HepG2 (cell line): Measurements from ENCODE around the gene DDX50. TPM values are rescaled to one million over a fixed set of nuclear protein-coding genes. Genes with fewer than 3 reads are reported as not detected.

Source experiments
- ATF4 ChIP-seq, 2 experiments: fragments of 450-650 bp in 1 of 2; sonication (generic) in 1 of 2; formaldehyde crosslinking; IDR thresholded peaks; 2 replicates each; pipeline versions ENCODE4 v1.5.0 to v1.8.0; 2020 to 2022; ENCODE audit warnings: mild to moderate bottlenecking in 1 of 2, missing genetic modification reagents in 1 of 2
- ESRRA ChIP-seq: sonication (generic); formaldehyde crosslinking; IDR thresholded peaks from 2 replicates; pipeline ENCODE4 v1.5.1; 2020; ENCODE audit warnings: mild to moderate bottlenecking, low read depth, missing genetic modification reagents
- FOXA3 ChIP-seq: IDR thresholded peaks from 2 replicates; pipeline ENCODE4 v1.6.1; 2016; ENCODE audit warnings: missing genetic modification reagents, missing compliant biosample characterization
- IRF1 ChIP-seq: sonication (generic); formaldehyde crosslinking; IDR thresholded peaks from 2 replicates; pipeline ENCODE4 v1.4.0; 2020; ENCODE audit warnings: low read depth, mild to moderate bottlenecking, missing genetic modification reagents
- ISL2 ChIP-seq: sonication (generic); formaldehyde crosslinking; IDR thresholded peaks from 2 replicates; pipeline ENCODE4 v1.5.0; 2020; ENCODE audit warnings: missing genetic modification reagents
- KDM1A ChIP-seq: IDR thresholded peaks from 2 replicates; pipeline ENCODE4 v1.6.1; 2016; ENCODE audit warnings: missing compliant biosample characterization
- MAFG ChIP-seq: sonication (generic); formaldehyde crosslinking; IDR thresholded peaks from 2 replicates; pipeline ENCODE4 v1.5.1; 2020; ENCODE audit warnings: mild to moderate bottlenecking, missing genetic modification reagents
- MAFK ChIP-seq, 2 experiments: IDR thresholded peaks in 1 of 2; conservative IDR thresholded peaks in 1 of 2; 2 replicates each; pipeline ENCODE4 v1.6.1; 2011; ENCODE audit warnings: improper control_type of control experiment in 2 of 2, low read length in 2 of 2
- POLR2A ChIP-seq, 2 experiments: IDR thresholded peaks; 2 replicates each; pipeline ENCODE4 v1.6.1; 2011; ENCODE audit warnings: low read depth in 2 of 2, low read length in 2 of 2, mild to moderate bottlenecking in 1 of 2, moderate library complexity in 1 of 2; ENCODE audit not compliant: insufficient read depth in 1 of 2
- RBM22 ChIP-seq: fragments of 200-400 bp; formaldehyde crosslinking; optimal IDR thresholded peaks from 2 replicates; pipeline ENCODE3; 2017; ENCODE audit warnings: mild to moderate bottlenecking, low read length, moderate library complexity
- SP140L ChIP-seq: sonication (generic); formaldehyde crosslinking; IDR thresholded peaks from 2 replicates; pipeline ENCODE4 v1.4.0; 2020; ENCODE audit warnings: missing genetic modification reagents, borderline replicate concordance
- SP5 ChIP-seq: IDR thresholded peaks from 2 replicates; pipeline ENCODE4 v1.6.1; 2016; ENCODE audit warnings: low read depth, borderline replicate concordance
- TARDBP ChIP-seq: sonication (generic); formaldehyde crosslinking; IDR thresholded peaks from 2 replicates; pipeline ENCODE4 v1.8.0; 2022; ENCODE audit warnings: mild to moderate bottlenecking, missing genetic modification reagents
- TP53 ChIP-seq: sonication (generic); formaldehyde crosslinking; conservative IDR thresholded peaks from 2 replicates; pipeline ENCODE4 v1.4.0; 2020; ENCODE audit warnings: missing genetic modification reagents
- ZBTB2 ChIP-seq: sonication (generic); formaldehyde crosslinking; IDR thresholded peaks from 2 replicates; pipeline ENCODE4 v1.8.0; 2022; ENCODE audit warnings: low read depth, missing genetic modification reagents
- ZBTB21 ChIP-seq: sonication (generic); formaldehyde crosslinking; IDR thresholded peaks from 2 replicates; pipeline ENCODE4 v1.4.0; 2020; ENCODE audit warnings: missing genetic modification reagents
- ZBTB25 ChIP-seq: IDR thresholded peaks from 2 replicates; pipeline ENCODE4 v1.6.1; 2018; ENCODE audit warnings: missing genetic modification reagents
- ZBTB26 ChIP-seq: IDR thresholded peaks from 2 replicates; pipeline ENCODE4 v1.6.1; 2016; ENCODE audit warnings: missing compliant biosample characterization, missing genetic modification reagents, borderline replicate concordance
- ZNF224 ChIP-seq: sonication (generic); formaldehyde crosslinking; IDR thresholded peaks from 2 replicates; pipeline ENCODE4 v1.5.0; 2020; ENCODE audit warnings: mild to moderate bottlenecking, missing genetic modification reagents
- ZNF256 ChIP-seq: sonication (generic); formaldehyde crosslinking; conservative IDR thresholded peaks from 2 replicates; pipeline ENCODE4 v1.4.0; 2020; ENCODE audit warnings: missing genetic modification reagents
- ZNF747 ChIP-seq: sonication (generic); formaldehyde crosslinking; IDR thresholded peaks from 2 replicates; pipeline ENCODE4 v1.8.1; 2023; ENCODE audit warnings: missing genetic modification reagents, mild to moderate bottlenecking, borderline replicate concordance
- ZNF781 ChIP-seq: sonication (generic); formaldehyde crosslinking; IDR thresholded peaks from 2 replicates; pipeline ENCODE4 v1.5.1; 2020; ENCODE audit warnings: borderline replicate concordance, mild to moderate bottlenecking, missing genetic modification reagents; ENCODE audit errors: not compliant biosample characterization
- ZNF800 ChIP-seq: sonication (generic); formaldehyde crosslinking; IDR thresholded peaks from 2 replicates; pipeline ENCODE4 v1.4.0; 2020; ENCODE audit warnings: missing genetic modification reagents
- ZNF850 ChIP-seq: sonication (generic); formaldehyde crosslinking; conservative IDR thresholded peaks from 2 replicates; pipeline ENCODE4 v1.9.0; 2021; ENCODE audit warnings: mild to moderate bottlenecking, missing genetic modification reagents
- polyA plus RNA-seq, 8 experiments: library from polyadenylated mRNA; depleted of rRNA in 3 of 8; stranded (reverse) in 7 of 8; unstranded in 1 of 8; fragments of >200 nt; fragmentation: Illumina TruSeq in 4 of 8; extraction: Trizol in 4 of 8; gene quantifications; 2 replicates each; pipeline versions ENCODE4 v1.2.1 to v1.2.3, GENCODE V29; 2011 to 2016; ENCODE audit warnings: low read depth in 4 of 8, missing spikeins in 1 of 8, mixed read lengths in 1 of 8; ENCODE audit not compliant: insufficient read depth in 1 of 8
- total RNA-seq, 5 experiments: library from RNA; depleted of rRNA; stranded (reverse); fragments of >200 nt; fragmentation: Illumina TruSeq; extraction: Trizol; gene quantifications; 2 replicates each; pipeline ENCODE4 v1.2.3, GENCODE V29; 2016; ENCODE audit warnings: low read depth in 1 of 5

The DDX50 gene
- total and polyA plus RNA-seq, 2 of the 13 experiments (the other 11 are each of a cell fraction or from before 2014, with no cell fraction given), result 19.0 to 38.2 TPM

GRCh38 chr10:68957284-68957615 lies 56.1 kb downstream of the DDX50 start (continued):
- TF ChIP-seq ZBTB2 (CRISPR knock-in tag) (no peak), POLR2A (IDR thresholded peaks at IDR 0.05; ENCODE audit: insufficient read depth in 1 of 2, low read depth in 2 of 2, low read length in 2 of 2) (peak in 1 of 2 experiments; percentile 22; a peak in 2 of 4 replicates), ZNF781 (CRISPR knock-in tag) (peak; percentile 20), IRF1 (CRISPR knock-in tag) (no peak), ZNF256 (CRISPR knock-in tag) (no peak), ZNF850 (CRISPR knock-in tag) (no peak), ZNF800 (CRISPR knock-in tag) (peak; percentile 17; the same call in 1 of the 2 replicates), SP5 (CRISPR knock-in tag) (no peak), ZNF224 (no peak), MAFK (conservative IDR thresholded peaks at IDR 0.05 in 1 of 2, IDR thresholded peaks at IDR 0.05 in 1 of 2; ENCODE audit: low read length in 2 of 2) (no peak), ZNF747 (no peak), MAFG (no peak), ATF4 (CRISPR knock-in tag; IDR thresholded peaks at IDR 0.05) (0 out of 4 replicates have a peak, but pooled peaks of 1 of the 2 experiments have one; percentile 20), KDM1A (no peak), SP140L (CRISPR knock-in tag) (no peak), FOXA3 (CRISPR knock-in tag) (no peak), ZBTB26 (CRISPR knock-in tag) (no peak), ESRRA (CRISPR knock-in tag) (no peak), ZBTB21 (CRISPR knock-in tag) (no peak), TARDBP (CRISPR knock-in tag) (no peak), ISL2 (CRISPR knock-in tag) (0 out of 2 replicates have a peak, but pooled peaks have one; percentile 9), RBM22 (peak; percentile 71), ZBTB25 (CRISPR knock-in tag) (no peak), TP53 (CRISPR knock-in tag) (no peak)
